Renal pelvis (tissue), 4 donors: ENCODE measurements around the gene EPDR1. TPM values are rescaled to one million over a fixed set of nuclear protein-coding genes. Genes with fewer than 3 reads are reported as not detected.

Experiments used
- DNase-seq: peaks from one replicate; pipeline ENCODE4 v3.0.0-alpha.2; 2013
- polyA plus RNA-seq, 3 donors: library from polyadenylated mRNA; unstranded; fragments of 120-200 nt; gene quantifications; one replicate each; pipeline ENCODE4 v1.2.1, GENCODE V29; 2013; ENCODE audit not compliant: insufficient read length in 3 of 3

Gene EPDR1
- polyA plus RNA-seq, 3 donors, result 19.0 to 20.0 (median 19.8) TPM

DNA sequence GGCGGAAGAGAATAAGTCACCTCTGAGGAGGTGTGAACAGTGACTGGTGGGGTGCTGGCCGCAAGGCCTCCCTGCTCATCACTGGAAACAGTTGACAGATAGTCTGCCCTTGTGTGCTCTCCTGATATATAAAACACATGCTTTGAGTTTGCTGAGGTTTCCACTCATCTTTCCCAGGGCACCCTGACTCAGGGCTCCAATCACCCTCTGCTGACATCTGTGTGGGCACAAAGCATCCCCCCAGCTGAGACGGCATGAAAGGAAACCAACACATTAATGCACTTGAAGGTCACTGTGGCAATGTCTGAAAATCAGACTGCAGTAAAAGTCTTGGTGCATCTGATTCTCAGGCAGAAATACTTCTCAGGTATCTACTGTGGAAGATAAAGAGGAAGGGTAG lies 49.8 kb downstream of the EPDR1 start:
- no peak for DNase-seq

- no peak for DNase-seq
These were observed 51.1 kb downstream of the EPDR1 start for GRCh38 chr7:37971491-37971890.

DNA sequence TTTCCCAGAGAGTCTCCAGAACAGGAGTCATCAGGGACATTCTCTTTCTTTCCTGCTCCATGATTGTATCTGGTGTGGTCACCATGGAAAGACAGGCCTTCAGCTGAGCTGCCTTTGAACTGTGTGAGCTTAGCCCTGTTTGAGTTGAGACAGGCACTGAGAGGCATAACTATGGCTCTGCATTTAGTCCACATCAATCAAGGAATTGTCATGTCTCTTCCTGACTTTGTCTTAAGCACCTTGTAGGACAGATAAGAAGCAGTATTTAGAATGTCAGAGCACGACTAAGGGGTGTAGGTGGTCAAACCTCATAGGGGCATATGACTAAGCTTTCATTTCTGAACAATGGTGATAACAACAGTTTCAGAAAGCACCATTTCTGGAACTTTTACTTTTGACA lies 53.5 kb downstream of the EPDR1 start:
- no peak for DNase-seq

DNA sequence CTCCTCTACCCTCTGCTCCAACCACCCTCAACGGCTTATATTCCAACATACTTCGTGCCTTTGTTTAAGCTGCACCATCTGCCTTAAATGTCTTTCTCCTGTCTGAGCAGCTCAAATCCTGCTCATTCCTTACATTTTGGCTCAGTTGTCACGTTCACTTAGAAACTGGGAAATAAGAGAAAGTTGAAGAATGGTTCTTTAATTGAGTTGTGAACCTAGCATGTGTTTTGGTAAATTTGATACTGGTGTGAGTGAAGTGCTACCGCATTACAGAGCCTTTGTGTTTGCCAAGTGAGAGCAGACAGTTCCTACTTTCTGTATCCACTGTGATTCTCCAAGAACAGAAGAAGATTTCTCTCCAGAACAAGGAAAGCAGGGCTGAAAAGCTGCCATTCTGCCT lies 54.3 kb downstream of the EPDR1 start:
- no peak for DNase-seq

DNA sequence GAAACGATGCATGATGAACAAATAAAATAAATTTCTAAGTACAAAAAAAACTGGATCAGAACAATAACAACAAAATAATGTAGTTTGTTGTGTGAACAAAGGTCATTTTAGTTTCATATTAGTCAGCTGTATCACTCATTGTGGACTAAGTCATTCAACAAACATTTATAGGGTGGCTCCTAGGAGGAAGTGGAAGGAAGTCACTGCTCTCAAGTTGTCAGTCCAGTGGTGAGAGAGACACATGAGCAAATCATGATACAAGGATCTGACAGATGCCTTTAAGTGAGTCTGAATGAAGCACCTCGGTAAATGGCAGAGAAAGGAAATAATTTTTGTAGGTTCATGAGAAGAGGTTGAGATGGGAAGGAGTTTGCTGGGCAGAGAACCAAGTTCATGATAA lies 56.8 kb downstream of the EPDR1 start:
- DNase-seq, result no peak

DNA sequence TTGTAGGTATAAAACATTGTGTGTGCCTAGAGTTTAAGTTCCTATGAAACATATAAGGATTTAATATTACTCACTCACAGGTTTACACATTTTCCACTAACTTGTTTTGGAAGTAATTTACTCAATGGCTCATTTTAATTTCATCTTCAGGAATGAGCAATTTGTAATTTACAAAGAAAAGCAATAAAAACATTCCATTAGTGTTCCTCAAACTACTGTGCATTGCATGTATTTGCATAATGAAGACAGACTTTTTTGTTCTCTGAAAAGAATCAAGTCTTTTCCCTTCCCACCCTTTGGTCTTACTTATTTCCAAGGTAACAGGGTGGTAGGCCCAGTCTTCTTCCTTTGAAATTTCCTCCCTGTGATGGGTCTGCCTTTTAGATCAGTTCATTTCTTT lies 61.2 kb downstream of the EPDR1 start:
- DNase-seq, result no peak

DNA sequence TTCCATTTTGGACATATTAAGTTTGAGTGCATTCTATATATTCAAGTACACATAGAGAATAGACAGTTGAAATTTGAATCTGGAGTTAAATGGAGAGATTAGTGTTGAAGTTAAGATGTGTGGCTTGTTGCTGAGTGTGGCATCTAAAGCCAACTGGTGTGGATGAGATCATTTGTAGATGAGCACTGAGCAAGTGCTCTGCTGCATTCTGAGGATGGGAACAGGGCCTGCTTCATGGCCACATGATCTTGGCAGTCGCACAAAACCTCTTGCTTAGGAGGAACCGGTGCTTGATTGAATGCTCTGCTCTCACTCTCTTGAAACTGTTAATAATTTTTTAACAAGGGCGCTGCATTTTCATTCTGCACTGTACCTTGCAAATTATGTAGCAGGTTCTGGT lies 62.0 kb downstream of the EPDR1 start:
- no peak for DNase-seq

- peak; percentile 36 for DNase-seq
These were observed 64.4 kb downstream of the EPDR1 start for GRCh38 chr7:37984750-37985390.

DNA sequence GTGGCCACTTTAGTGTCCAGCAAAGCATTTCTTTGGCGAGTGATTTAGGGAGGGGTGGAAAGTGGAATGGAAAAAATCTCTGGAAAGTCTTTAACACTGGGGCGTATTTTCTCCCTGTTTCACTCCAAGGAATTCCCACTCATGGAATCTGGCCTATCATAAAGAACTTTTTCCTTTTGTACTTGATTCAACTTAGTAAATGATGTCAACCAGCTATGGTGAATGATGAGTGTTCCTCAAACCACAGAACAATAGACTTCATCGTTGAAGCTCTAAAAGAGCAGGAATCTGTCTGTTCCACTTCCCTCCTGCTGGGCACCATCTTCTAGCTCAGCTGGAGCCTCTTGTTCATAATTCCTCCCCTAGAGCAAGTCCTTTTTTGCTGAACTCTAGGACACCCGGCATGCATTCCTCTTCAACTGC lies 66.5 kb downstream of the EPDR1 start:
- DNase-seq, result no peak

DNA sequence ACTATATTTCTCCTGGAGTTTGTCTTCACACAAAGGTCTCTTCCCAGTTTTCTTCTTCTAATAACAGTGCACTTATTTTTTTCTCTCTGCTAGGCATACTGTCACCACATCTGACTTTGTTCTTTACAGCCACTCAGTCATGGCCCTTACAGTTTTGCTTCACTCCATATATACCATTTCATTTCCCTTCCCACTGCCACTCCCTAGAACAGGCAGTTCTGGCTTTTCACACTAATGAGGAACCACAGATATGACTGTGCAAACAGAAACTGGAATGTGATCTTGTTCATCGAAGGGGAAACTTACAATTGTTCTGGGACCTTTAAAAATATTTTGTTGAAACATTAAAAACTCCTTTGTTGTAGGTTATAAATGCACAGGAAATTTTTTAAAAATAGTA lies 67.3 kb downstream of the EPDR1 start:
- no peak for DNase-seq

DNA sequence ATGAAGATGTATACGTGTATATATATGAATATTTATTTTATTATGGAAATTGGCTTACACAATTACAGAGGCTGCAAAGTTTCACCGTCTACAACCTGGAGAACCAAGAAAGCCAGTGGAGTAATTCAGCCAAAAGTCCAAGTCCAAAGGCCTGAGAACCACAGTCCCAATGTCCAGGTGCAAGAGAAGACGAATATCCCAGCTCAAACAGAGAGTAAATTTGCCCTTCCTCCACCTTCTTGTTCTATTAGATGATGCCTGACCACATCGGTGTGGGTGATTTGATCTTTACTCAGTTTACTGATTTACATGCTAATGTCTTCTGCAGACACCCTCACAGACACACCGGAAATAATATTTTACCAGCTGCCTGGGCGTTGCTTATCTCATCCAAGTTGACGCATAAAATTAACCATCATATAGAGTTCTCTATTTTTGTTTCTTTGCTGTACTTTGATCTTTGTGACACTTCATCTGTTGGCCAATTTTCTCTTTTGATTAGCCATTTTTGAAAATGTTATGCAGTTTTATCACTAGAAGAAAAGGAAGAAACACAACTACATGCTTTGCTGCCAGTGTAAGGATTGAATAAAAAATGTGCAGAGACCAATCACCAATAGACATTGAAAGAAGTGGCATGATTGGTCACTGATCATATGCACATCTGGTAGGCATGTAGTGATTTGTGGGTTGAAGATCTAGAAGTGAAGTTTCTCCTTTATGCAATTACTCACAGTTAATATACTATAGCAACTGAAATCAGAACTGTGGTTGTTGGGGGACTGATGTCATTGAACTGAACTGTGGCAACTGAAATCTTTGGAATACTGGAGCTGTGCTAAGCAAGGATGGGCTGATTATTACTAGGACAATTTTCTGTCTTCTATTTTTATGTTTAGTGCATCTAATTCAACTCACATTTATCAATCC lies 68.5 kb downstream of the EPDR1 start:
- DNase-seq, result no peak

DNA sequence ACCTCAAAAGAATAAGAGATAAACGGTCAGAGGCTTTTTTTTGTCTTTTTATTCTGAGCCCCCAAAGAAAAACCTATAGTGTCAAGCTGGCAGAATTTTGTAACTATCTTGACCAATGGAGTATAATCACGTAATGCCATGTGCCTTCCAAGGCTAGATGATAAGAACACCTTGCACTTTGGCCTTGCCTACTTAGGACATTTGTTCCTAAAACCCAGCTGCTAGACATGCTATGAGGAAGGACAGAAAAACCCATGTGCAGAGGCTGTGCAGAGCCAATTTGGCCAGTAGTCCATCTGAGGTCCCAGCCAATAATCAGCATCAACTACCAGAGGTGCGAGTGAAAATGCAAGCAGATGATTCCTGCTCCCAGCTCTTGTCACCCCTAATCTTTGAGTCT lies 69.9 kb downstream of the EPDR1 start:
- DNase-seq, result no peak

DNA sequence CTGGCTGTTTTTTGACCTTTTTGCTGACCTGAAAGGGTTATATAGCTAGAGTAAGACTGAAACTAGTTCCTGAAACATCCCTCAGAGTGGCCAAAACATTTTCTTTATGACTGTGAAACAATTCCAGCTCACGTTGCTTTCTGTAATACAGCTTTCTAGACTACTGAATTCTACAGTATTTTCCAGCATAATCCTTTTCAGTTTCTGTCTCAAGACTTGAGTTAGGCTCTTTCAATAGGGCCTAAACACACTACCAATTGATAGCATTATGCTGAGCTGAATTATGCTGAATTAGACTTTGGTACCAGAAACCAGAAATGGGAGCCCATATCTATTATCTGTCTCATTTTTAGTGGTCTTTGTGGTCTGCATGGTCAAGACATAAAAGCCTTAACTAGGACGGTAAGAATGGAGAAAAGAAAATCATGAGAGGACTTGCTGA lies 72.6 kb downstream of the EPDR1 start:
- no peak for DNase-seq

DNA sequence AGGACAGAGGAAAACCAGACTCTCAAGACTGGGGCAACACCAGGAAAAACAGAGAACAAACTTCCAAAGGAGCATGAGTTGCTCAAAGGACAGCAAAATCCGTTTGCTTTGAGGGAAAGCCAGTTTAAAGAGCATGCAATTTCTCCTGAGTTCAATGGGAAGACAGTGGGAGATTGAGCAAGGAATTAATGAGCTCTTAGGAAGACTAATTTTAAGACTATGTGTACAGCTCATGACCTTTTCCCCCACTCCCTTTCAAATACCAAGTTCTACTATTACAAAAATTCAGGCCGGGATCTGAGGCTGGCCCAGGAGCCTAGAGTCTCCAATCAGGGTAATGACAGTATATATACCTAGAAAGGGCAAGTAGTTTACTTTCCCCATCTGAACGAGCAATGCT lies 79.2 kb downstream of the EPDR1 start:
- no peak for DNase-seq

DNA sequence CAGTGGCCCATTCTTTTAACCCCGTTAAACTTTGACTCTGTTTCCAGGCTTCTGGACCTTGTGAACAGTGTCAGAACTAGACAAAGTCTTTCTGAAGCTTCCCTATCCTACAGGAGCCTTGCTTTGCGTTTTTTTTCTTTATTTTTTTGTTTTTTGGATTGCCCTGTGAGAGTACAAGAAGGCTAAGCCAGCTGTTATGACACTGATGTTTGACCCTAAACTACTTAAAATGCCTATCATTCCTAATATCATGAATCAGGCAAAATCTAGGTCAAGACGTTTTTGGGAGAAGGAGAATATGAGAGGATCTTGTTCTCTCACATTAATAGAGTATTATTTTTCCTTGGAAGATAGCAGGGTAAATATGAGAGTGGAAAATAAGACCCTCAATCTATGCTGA lies 79.8 kb downstream of the EPDR1 start:
- DNase-seq, result no peak

Other genes starting within 250 kb of the EPDR1 start
- gene GPR141, start 236.9 kb upstream of the EPDR1 start, polyA plus RNA-seq, result under 1 TPM in 2 of 3 donors, not detected in 1; 0.18 to 0.40 TPM
- under 1 TPM; 0.11 to 0.53 (median 0.27) TPM for gene NME8, start 72.0 kb upstream of the EPDR1 start, polyA plus RNA-seq
- 1 to 10 TPM; 2.1 to 2.4 (median 2.3) TPM for gene SFRP4, start 3.8 kb upstream of the EPDR1 start, polyA plus RNA-seq